Measurements from ENCODE around the gene COL16A1.

GRCh38 chr1:31625561-31626222, 78.1 kb downstream of the COL16A1 start:
- TF ChIP-seq, protein P1, sequence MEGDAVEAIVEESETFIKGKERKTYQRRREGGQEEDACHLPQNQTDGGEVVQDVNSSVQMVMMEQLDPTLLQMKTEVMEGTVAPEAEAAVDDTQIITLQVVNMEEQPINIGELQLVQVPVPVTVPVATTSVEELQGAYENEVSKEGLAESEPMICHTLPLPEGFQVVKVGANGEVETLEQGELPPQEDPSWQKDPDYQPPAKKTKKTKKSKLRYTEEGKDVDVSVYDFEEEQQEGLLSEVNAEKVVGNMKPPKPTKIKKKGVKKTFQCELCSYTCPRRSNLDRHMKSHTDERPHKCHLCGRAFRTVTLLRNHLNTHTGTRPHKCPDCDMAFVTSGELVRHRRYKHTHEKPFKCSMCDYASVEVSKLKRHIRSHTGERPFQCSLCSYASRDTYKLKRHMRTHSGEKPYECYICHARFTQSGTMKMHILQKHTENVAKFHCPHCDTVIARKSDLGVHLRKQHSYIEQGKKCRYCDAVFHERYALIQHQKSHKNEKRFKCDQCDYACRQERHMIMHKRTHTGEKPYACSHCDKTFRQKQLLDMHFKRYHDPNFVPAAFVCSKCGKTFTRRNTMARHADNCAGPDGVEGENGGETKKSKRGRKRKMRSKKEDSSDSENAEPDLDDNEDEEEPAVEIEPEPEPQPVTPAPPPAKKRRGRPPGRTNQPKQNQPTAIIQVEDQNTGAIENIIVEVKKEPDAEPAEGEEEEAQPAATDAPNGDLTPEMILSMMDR (IDR thresholded peaks at IDR 0.05): no peak
- TF ChIP-seq POLR2A (IDR thresholded peaks at IDR 0.05): no peak

Measured in lower leg skin (tissue), 3 donors.